Vagina (tissue), 2 donors: Measurements from ENCODE around the gene STIL. TPM values are rescaled to one million over a fixed set of nuclear protein-coding genes. Genes with fewer than 3 reads are reported as not detected.

Source experiments
- DNase-seq, 2 donors: peaks; one replicate each; pipeline ENCODE4 v3.0.0-alpha.2; 2017; ENCODE audit errors: extremely low spot score in 2 of 2
- H3K27ac ChIP-seq: fragments of 200-600 bp; sonication (generic); one replicate; pipeline ENCODE4 v1.5.1; 2019
- H3K27me3 ChIP-seq: fragments of 200-600 bp; sonication (generic); one replicate; pipeline ENCODE4 v1.5.1; 2019
- H3K36me3 ChIP-seq, 2 donors: fragments of 200-600 bp; sonication (generic); one replicate each; pipeline ENCODE4 v1.5.1; 2017 to 2019
- H3K4me1 ChIP-seq: fragments of 200-600 bp; sonication (generic); one replicate; pipeline ENCODE4 v1.5.1; 2019
- H3K4me3 ChIP-seq, 2 donors: fragments of 200-600 bp; sonication (generic); 1 replicate in 1 of 2; 2 replicates in 1 of 2; pipeline ENCODE4 v1.5.1; 2016 to 2019
- H3K9me3 ChIP-seq: fragments of 200-600 bp; sonication (generic); one replicate; pipeline ENCODE4 v1.5.1; 2019
- POLR2A ChIP-seq, 2 donors: fragments of 450-650 bp; IDR thresholded peaks; one replicate each; pipeline ENCODE4 v1.6.1; 2017; ENCODE audit warnings: antibody characterized with exemption in 2 of 2, mild to moderate bottlenecking in 2 of 2, moderate library complexity in 2 of 2
- POLR2AphosphoS5 ChIP-seq, 2 donors: sonication (generic); formaldehyde crosslinking; IDR thresholded peaks; one replicate each; pipeline ENCODE4 v1.9.0; 2017; ENCODE audit warnings: antibody characterized with exemption in 2 of 2, mild to moderate bottlenecking in 2 of 2, low read depth in 1 of 2; ENCODE audit not compliant: insufficient read depth in 1 of 2
- intact Hi-C: fragments of 100-400 bp; cut with DNase I; formaldehyde crosslinking; loops from one replicate; pipeline ENCODE4 v1.15.1; 2023
- total RNA-seq: library from RNA; depleted of rRNA; stranded (reverse); fragments of >200 nt; gene quantifications from one replicate; pipeline ENCODE4 v1.2.3, GENCODE V29; 2016
- TF ChIP-seq, protein P1 (sequence below), 3 experiments: fragments of 450-650 bp in 2 of 3; fragments of 200-600 bp in 1 of 3; sonication (generic) in 1 of 3; IDR thresholded peaks; one replicate each; pipeline ENCODE4 v1.5.1; 2017 to 2019; ENCODE audit warnings: antibody characterized with exemption in 3 of 3, mild to moderate bottlenecking in 2 of 3, moderate library complexity in 2 of 3

STIL gene
- total RNA-seq, 1 donor from 2014 or later = 3.9 TPM

- no peaks in the 10 kb centered on the region for H3K9me3 ChIP-seq
- peaks cover 5% of the 10 kb centered on the region for H3K27me3 ChIP-seq
- no peak overlapping the region for H3K27ac ChIP-seq
- peaks cover 4% of the 10 kb centered on the region for H3K4me1 ChIP-seq
- TF ChIP-seq, protein P1, sequence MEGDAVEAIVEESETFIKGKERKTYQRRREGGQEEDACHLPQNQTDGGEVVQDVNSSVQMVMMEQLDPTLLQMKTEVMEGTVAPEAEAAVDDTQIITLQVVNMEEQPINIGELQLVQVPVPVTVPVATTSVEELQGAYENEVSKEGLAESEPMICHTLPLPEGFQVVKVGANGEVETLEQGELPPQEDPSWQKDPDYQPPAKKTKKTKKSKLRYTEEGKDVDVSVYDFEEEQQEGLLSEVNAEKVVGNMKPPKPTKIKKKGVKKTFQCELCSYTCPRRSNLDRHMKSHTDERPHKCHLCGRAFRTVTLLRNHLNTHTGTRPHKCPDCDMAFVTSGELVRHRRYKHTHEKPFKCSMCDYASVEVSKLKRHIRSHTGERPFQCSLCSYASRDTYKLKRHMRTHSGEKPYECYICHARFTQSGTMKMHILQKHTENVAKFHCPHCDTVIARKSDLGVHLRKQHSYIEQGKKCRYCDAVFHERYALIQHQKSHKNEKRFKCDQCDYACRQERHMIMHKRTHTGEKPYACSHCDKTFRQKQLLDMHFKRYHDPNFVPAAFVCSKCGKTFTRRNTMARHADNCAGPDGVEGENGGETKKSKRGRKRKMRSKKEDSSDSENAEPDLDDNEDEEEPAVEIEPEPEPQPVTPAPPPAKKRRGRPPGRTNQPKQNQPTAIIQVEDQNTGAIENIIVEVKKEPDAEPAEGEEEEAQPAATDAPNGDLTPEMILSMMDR (IDR thresholded peaks at IDR 0.05) = no peak
- TF ChIP-seq POLR2AphosphoS5 (IDR thresholded peaks at IDR 0.05; ENCODE audit: insufficient read depth in 1 of 2, low read depth in 1 of 2) (no peak), POLR2A (IDR thresholded peaks at IDR 0.05) (no peak)
- no peaks in the 10 kb centered on the region for H3K36me3 ChIP-seq
- no peak for DNase-seq
- H3K4me3 ChIP-seq = no peak overlapping the region
- intact Hi-C loops = no loop called here
Measured at GRCh38 chr1:47219590-47220220, 94.2 kb downstream of the STIL start.

GRCh38 chr1:47219001-47219400 lies 94.9 kb downstream of the STIL start:
- no peak overlapping the region for H3K4me3 ChIP-seq
- TF ChIP-seq, protein P1 (IDR thresholded peaks at IDR 0.05) = no peak
- no peak for TF ChIP-seq POLR2A (IDR thresholded peaks at IDR 0.05)
- DNase-seq = no peak
- no peaks in the 10 kb centered on the region for H3K27me3 ChIP-seq
- no peaks in the 10 kb centered on the region for H3K4me1 ChIP-seq
- no peaks in the 10 kb centered on the region for H3K9me3 ChIP-seq
- H3K36me3 ChIP-seq = no peaks in the 10 kb centered on the region
- no peak overlapping the region for H3K27ac ChIP-seq
- intact Hi-C loops = no loop called here

DNA sequence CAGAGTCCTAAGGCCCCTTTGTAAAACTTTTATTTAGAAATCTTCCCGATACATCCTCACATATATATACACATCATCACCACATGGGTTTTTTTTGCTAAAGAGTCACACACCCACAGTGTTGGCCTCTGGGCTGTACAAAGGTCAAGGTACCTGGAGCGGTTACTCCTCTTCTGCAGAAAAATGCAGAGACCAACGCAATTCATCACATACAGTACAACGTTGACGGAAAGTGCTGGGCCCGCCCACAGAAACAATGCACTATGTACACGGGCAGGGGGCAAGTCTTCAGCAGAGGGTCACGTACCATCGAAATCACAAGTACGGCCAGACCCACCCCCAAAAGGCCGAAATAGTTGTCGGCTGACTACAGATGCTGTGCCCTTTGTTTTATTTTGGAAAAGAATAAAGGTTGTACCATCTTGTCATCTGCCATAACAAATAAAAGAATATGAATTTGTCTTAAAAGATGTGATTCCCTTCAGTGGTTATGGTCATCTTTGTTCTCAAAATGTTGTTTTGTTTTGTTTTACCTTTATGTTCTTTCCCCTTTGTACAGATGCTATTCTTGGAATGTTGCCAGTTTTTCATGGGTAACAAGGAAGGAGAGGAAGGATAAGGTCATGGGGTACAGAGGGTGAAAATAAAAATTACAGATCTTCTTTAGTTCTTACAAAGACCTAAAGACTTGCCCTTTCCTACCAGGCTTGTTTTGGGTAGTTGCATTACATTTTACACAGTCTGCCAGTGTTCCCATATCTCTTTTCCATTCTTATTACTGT lies 97.5 kb downstream of the STIL start:
- Histone ChIP-seq H3K27ac (no peak overlapping the region), H3K4me1 (no peaks in the 10 kb centered on the region), H3K36me3 (no peaks in the 10 kb centered on the region), H3K9me3 (no peaks in the 10 kb centered on the region), H3K4me3 (no peak overlapping the region), H3K27me3 (no peaks in the 10 kb centered on the region)
- intact Hi-C loops = no loop called here
- TF ChIP-seq POLR2AphosphoS5 (IDR thresholded peaks at IDR 0.05; ENCODE audit: insufficient read depth in 1 of 2, low read depth in 1 of 2) (no peak), POLR2A (IDR thresholded peaks at IDR 0.05) (no peak)
- TF ChIP-seq, protein P1 (IDR thresholded peaks at IDR 0.05) = no peak
- no peak for DNase-seq

- no peaks in the 10 kb centered on the region for H3K9me3 ChIP-seq
- no peak overlapping the region for H3K4me3 ChIP-seq
- H3K27ac ChIP-seq = no peak overlapping the region
- H3K27me3 ChIP-seq = no peaks in the 10 kb centered on the region
- TF ChIP-seq POLR2AphosphoS5 (IDR thresholded peaks at IDR 0.05; ENCODE audit: insufficient read depth in 1 of 2, low read depth in 1 of 2) = no peak
- TF ChIP-seq, protein P1 (IDR thresholded peaks at IDR 0.05) = no peak
- TF ChIP-seq POLR2A (IDR thresholded peaks at IDR 0.05) = no peak
- no peaks in the 10 kb centered on the region for H3K4me1 ChIP-seq
- DNase-seq = no peak
- H3K36me3 ChIP-seq = no peaks in the 10 kb centered on the region
- intact Hi-C loops = no loop called here
Measured at GRCh38 chr1:47215713-47216112, 98.2 kb downstream of the STIL start.

GRCh38 chr1:47214549-47214948 lies 99.4 kb downstream of the STIL start:
- no peak for TF ChIP-seq POLR2A (IDR thresholded peaks at IDR 0.05)
- no peak overlapping the region for H3K27ac ChIP-seq
- H3K4me3 ChIP-seq = no peak overlapping the region
- DNase-seq = no peak
- H3K4me1 ChIP-seq = no peaks in the 10 kb centered on the region
- intact Hi-C loops = no loop called here
- H3K27me3 ChIP-seq = no peaks in the 10 kb centered on the region
- no peaks in the 10 kb centered on the region for H3K9me3 ChIP-seq
- H3K36me3 ChIP-seq = no peaks in the 10 kb centered on the region
